SU-DHL-6 (cell line): Measurements from ENCODE around the gene HM13.
"Not testable (repeated sequence)": the region's sequence is repeated elsewhere in the genome, so short reads cannot be mapped to it uniquely, and the experiment has no call there.

Experiments
- EZH2phosphoT487 ChIP-seq: fragments of 200-600 bp; sonication (generic), shearing (Covaris generic); conservative IDR thresholded peaks from 2 replicates; pipeline ENCODE4 v1.6.1; 2018; ENCODE audit warnings: mild to moderate bottlenecking, antibody characterized with exemption, low read length, moderate library complexity, mixed read lengths
- TF ChIP-seq, protein P1 (sequence below): fragments of 200-600 bp; sonication (generic); IDR thresholded peaks from one replicate; pipeline ENCODE4 v1.5.1; 2017; ENCODE audit warnings: antibody characterized with exemption, mild to moderate bottlenecking, low read length, moderate library complexity; ENCODE audit not compliant: insufficient read depth, poor library complexity, severe bottlenecking

DNA sequence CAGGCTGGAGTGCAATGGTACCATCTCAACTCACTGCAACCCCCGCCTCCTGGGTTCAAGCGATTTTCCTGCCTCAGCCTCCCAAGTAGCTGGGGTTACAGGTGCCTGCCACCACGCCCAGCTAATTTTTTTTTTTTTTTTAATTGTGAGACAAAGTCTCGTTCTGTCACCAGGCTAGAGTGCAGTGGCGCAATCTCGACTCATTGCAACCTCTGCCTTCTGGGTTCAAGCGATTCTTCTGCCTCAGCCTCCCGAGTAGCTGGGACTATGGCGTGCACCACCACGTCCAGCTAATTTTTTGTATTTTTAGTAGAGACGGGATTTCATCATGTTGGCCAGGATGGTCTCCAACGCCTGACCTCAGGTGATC lies 98.0 kb downstream of the HM13 start:
- TF ChIP-seq, protein P1, sequence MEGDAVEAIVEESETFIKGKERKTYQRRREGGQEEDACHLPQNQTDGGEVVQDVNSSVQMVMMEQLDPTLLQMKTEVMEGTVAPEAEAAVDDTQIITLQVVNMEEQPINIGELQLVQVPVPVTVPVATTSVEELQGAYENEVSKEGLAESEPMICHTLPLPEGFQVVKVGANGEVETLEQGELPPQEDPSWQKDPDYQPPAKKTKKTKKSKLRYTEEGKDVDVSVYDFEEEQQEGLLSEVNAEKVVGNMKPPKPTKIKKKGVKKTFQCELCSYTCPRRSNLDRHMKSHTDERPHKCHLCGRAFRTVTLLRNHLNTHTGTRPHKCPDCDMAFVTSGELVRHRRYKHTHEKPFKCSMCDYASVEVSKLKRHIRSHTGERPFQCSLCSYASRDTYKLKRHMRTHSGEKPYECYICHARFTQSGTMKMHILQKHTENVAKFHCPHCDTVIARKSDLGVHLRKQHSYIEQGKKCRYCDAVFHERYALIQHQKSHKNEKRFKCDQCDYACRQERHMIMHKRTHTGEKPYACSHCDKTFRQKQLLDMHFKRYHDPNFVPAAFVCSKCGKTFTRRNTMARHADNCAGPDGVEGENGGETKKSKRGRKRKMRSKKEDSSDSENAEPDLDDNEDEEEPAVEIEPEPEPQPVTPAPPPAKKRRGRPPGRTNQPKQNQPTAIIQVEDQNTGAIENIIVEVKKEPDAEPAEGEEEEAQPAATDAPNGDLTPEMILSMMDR = not testable (repeated sequence)
- not testable (repeated sequence) for TF ChIP-seq EZH2phosphoT487
